ENCODE data around the gene HIVEP3.

The HIVEP3 gene

DNA sequence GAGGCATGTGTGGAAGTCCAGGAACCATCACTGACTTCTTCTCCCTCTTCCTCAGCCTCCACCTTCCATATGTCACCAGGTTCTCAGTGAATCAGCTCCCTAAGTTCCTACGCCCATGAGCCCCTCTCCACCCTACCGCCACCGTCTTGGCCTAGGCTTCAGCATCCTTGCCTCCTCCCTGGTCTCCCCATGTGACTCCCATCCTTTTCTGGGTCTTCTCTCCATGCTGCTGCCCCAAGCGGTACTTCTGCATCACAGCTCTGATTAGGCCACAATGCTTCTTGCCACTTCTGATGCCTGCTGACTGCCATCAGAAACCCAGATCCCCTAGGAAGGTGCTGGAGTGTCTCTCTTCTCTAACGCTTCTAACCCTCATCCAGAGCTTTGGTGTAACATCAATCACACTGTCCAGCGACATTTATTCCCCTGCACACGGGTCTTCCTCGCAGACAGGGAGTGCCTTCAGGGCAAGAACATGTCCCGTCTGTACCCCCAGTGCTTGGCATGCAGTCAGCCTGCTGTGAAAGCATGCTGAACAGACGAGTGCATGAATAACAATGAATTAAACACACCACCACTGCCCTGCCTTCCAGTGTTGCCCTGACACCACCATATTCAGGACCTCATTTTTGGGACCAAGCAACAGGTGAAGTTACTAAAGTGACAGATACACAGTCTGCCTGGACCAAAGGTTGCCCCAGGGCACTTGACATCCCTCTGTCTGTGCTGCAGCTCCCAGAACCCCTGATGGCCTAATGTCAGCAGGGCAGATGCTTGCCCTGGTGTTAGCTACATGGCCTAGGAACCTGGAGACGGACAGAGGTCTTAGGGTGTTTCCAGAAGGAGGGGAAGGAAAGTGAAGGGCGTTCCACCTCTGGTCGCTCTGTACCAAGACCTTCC lies 275.6 kb downstream of the HIVEP3 start:
- DNase-seq: no peak

GRCh38 chr1:41641941-41642527 lies 276.7 kb downstream of the HIVEP3 start:
- DNase-seq: no peak

- DNase-seq: no peak
These were observed 277.3 kb downstream of the HIVEP3 start for GRCh38 chr1:41641475-41641814.

- no peak for DNase-seq
These were observed 277.8 kb downstream of the HIVEP3 start for GRCh38 chr1:41640756-41641474.

DNA sequence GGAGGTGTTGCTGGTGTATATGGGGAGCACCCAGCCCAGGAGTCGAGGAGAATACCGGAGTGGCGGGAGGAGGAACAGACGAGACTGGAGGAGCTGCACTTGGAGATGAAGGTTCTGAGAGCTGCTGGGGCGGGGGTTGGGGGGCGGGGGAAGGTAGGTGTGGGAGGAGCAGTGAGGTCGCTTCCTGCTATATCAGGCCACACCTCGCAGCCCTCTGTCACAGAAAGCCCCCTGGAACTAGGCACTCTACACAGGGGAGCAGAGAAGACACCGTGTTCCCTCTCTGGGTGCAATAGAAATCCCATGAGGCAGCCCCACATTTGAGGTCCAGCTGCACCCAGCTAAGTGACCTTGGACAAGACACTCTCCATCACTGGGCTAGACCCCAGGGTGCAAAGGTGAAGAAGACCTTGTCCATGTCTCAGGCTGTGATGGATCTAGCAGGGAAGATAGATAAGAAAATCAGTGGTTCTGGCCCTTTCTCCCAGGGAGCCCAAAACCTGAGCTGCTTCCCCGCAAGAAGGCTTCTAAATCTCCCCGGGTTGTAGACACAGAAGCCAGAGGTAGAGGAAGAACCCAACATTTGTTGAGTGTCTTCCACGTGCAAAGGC lies 278.5 kb downstream of the HIVEP3 start:
- DNase-seq: no peak

DNA sequence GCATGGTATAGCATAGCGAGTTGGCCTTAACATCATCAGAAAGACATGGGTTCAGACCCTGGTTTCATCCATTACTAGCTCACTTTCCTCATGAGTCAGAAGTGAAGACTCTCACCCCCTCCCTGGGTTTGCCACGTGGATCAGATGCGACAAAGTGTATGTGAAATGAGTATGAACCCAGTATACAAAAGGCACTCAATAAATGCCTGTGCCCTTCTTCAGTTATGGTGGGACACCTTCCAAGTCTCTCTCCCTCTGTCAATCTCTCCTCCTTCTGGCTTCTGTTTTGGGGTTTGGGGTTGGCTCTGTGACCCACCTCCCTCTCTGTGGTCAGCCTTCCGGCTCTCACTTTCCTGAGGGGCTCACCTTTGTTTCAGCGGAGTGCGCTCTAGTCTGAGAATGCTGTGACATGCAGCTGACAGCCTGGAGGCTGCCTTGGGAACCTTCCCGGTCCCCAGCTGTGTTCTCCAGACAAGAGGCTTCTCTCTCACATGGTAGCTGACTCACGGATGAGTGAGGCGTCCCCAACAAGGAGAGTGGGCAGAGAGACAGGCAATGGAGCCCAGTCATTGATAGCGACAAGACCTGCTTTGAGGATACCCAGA lies 279.3 kb downstream of the HIVEP3 start:
- peak; percentile 91 for DNase-seq

DNA sequence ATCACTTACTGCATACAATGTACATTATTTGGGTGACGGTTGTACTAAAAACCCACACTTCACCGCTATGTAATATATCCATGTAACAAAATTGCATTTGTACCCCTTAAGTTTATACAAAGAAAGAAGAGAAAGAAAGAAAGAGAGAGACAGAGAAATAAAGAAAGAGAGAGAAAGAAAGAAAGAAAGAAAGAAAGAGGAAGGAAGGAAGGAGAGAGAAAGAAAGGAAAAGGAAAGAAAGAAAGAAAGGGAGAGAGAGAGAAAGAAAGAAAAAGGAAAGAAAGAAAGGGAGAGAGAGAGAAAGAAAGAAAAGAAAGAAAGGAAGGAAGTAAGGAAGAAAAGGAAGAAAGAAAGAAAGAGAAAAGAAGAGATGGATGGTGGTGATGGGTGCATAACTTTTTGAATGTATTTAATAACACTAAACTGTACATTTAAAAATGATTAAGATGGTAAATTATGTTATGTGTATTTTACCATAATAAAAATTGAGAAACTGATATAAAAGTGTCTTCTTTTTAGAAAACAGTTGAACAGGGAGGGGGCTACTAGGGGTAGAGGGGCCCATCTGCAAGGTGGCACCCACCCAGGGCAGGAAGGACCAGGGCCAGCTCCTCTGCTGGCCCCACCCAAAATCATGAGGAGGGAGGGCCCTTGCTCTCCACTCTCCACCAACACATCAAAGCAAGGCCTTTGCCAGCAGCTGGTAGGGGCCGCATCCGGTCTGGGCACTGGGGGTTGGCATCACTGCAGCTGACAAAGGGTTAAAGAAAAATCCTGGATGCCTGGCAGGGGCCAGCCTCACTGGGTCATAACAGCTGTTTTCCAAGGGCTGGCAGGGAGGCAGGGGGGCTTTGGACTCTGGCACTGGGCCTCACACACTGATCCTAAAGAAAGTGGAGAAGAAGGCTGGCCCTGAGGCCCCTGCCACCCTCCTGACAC lies 280.4 kb downstream of the HIVEP3 start:
- no peak for DNase-seq

GRCh38 chr1:41637367-41637766 lies 281.4 kb downstream of the HIVEP3 start:
- DNase-seq: no peak

DNA sequence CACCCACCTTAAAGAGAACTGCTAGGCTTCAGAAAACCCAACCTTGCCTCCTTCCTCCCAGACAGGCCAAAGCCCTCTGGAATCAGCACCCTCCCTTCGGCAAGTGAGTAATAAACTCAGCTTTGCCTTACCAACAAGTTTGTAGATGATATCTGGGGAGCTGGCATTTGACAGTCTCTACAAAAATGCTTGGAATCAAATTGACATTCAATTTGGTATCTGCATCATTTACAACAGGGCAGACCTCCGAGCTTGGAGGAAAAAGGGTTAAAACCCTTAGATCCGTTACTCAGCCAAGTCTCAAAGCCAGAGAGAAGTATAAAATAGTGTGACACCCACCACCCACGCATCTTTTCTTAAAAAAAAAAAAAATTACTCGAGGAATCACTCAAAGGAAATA lies 285.0 kb downstream of the HIVEP3 start:
- peak; percentile 57 for DNase-seq

DNA sequence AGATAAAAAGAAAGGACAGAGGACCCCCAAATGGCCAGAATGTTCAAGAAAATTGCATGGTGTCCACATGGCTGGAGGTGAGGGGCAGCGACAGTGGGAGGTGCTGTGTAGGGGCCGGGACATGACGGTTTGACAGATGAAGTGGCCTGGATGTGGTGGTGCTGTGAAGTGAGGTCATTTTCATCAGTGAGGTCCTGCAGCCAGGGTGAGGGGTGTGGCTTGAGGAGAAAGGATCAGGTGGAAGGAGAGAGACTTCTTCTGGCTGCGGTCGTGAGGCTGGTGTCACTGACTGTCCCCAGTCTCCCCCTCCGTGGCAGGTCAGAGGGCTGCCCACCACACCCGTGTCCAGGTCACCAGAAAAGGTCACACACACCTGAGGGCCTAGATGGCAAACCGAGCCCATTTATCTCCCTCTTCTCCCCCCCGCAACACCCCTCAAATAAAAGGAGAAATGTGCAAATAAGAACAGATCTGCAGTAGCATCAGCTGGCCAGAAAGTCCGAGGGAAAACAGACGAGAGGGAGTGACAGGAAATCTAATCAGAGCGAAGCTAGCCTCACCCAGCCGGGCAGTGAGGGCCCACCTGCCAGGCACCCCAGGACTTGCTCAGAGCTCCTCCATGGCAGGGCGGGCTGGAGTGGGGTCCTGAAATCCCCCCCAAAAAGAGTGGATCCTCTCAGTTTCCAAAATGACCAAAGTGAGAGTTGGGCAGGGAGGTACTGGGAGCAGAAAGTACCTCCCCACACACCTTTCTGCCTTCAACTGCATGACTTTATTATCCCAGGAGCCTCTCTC lies 285.7 kb downstream of the HIVEP3 start:
- DNase-seq: no peak

GRCh38 chr1:41631971-41632370 lies 286.8 kb downstream of the HIVEP3 start:
- DNase-seq: peak; percentile 76

- DNase-seq: no peak
These were observed 287.6 kb downstream of the HIVEP3 start for GRCh38 chr1:41631154-41631553.

DNA sequence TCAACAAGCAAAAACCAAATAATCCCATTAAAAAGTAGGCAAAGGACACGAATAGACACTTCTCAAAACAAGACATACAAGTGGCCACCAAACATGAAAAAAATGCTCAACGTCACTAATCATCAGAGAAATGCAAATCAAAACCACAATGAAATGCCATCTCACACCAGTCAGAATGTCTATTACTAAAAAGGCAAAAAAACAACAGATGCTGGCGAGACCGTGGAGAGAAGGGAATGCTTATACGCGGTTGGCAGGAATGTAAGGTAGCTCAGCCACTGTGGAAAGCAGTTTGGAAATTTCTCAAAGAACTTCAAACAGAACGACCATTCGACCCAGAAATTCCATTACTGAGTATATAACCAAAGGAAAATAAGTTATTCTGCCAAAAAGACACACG lies 289.2 kb downstream of the HIVEP3 start:
- DNase-seq: peak; percentile 98

GRCh38 chr1:41629141-41629540 lies 289.6 kb downstream of the HIVEP3 start:
- DNase-seq: peak; percentile 77

- DNase-seq: no peak
These were observed 291.0 kb downstream of the HIVEP3 start for GRCh38 chr1:41627491-41628280.

DNA sequence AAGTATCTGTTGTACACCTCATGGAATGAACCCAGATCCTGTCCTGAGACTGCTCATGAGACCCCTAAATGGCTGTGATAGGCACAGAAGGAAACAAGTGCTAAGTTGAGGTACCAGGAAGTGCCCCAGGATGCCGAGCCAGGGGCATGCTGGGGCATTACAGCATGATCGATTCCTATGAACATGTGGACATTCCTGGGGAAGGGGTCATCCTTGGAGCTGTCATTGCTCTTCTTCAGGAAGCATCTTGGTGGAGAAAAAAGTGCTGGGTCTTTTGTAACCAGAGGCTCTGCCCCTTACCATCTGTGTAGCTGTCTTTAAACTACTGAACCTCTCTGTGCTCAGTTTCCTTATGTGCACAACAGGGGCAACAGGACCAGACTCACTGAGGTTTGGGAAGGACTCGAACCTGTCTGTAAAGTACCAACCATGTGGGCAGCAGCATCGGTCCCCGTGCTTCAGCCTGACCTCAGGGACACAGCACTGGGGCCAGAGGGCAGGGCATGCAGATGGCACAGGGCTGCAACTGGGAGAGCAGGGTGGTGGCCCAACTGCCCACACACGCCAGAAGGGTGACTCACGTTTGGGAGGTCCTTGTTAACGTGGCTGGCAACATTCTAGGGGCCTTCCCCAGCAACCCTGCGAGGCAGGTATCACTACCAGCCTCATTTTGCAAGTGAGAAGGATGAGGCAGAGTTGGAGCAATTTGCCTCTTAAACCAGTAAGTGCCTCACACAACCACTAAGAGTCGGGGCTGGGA lies 291.9 kb downstream of the HIVEP3 start:
- peak; percentile 69 for DNase-seq

- DNase-seq: peak; percentile 66
These were observed 292.6 kb downstream of the HIVEP3 start for GRCh38 chr1:41626146-41626545.

DNA sequence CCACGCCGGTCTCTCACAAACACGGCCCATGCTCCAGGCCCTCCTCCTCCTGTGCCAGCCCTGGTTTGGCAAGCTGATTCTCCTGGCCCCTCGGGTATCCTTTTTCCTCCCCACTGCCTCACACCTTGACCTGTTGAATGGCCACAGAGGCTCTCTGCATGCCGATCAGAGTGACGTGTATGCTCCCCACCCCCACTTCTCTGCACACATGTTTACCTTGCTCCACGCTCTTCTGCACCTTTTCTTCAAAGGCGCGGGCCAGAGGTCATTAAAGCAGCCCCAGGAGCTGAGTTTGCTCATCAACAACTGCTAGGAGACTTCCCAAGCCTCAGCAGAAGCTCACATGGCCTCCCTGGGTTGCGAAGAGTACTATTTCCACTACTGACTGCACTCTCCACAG lies 295.0 kb downstream of the HIVEP3 start:
- DNase-seq: no peak

Data from fibroblast of skin of back (primary cell).